Nephron progenitor cell (in vitro differentiated cells): ENCODE data around the gene AGPS.
"Not testable (repeated sequence)": the region's sequence is repeated elsewhere in the genome, so short reads cannot be mapped to it uniquely, and the experiment has no call there.

Experiments used
- DNase-seq: peaks from one replicate; pipeline ENCODE4 v3.0.0; 2021
- H3K27ac Mint-ChIP-seq: 2 replicates; pipeline ENCODE4 v1.8.0; 2021; ENCODE audit warnings: mild to moderate bottlenecking, moderate library complexity, mixed read lengths
- H3K27me3 Mint-ChIP-seq: 2 replicates; pipeline ENCODE4 v1.8.0; 2021; ENCODE audit warnings: mild to moderate bottlenecking, low read depth, mixed read lengths; ENCODE audit not compliant: poor library complexity
- H3K36me3 Mint-ChIP-seq: 2 replicates; pipeline ENCODE4 v1.8.0; 2021; ENCODE audit warnings: low read depth, mixed read lengths
- H3K4me1 Mint-ChIP-seq: 2 replicates; pipeline ENCODE4 v1.8.0; 2021; ENCODE audit warnings: mixed read lengths
- H3K4me3 Mint-ChIP-seq: 2 replicates; pipeline ENCODE4 v1.8.0; 2021; ENCODE audit warnings: mild to moderate bottlenecking, moderate library complexity, mixed read lengths
- H3K9me3 Mint-ChIP-seq: 2 replicates; pipeline ENCODE4 v1.8.0; 2021; ENCODE audit warnings: mild to moderate bottlenecking, moderate library complexity, mixed read lengths
- TF ChIP-seq, protein P1 (sequence below): fragments of 200-600 bp; sonication (generic); IDR thresholded peaks from 2 replicates; pipeline ENCODE4 v1.5.0; 2021; ENCODE audit warnings: antibody characterized with exemption

AGPS gene

DNA sequence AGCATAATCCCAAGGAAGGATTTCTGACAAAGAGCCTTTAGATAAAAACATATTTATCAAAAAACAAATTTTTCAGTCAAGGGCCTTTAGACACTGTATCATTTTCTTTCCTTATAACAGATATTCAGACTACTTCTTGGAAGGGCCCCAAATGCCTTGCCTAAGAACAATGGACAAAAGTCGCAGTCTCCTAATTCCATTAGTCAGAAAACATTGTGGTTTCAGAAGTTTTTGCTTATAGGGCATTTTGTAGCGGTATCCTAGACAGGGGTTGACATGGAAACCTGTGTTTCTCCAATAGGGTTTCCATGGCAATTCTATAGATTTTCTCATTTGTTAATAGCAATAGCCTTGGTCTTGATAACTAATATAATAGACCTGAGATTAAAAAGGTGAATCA, 36.7 kb upstream of the AGPS start:
- no peak overlapping the region for H3K27ac Mint-ChIP-seq
- TF ChIP-seq, protein P1, sequence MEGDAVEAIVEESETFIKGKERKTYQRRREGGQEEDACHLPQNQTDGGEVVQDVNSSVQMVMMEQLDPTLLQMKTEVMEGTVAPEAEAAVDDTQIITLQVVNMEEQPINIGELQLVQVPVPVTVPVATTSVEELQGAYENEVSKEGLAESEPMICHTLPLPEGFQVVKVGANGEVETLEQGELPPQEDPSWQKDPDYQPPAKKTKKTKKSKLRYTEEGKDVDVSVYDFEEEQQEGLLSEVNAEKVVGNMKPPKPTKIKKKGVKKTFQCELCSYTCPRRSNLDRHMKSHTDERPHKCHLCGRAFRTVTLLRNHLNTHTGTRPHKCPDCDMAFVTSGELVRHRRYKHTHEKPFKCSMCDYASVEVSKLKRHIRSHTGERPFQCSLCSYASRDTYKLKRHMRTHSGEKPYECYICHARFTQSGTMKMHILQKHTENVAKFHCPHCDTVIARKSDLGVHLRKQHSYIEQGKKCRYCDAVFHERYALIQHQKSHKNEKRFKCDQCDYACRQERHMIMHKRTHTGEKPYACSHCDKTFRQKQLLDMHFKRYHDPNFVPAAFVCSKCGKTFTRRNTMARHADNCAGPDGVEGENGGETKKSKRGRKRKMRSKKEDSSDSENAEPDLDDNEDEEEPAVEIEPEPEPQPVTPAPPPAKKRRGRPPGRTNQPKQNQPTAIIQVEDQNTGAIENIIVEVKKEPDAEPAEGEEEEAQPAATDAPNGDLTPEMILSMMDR, result no peak
- H3K9me3 Mint-ChIP-seq, result no peaks in the 10 kb centered on the region
- no peak for DNase-seq
- peaks cover 10% of the 10 kb centered on the region for H3K36me3 Mint-ChIP-seq
- H3K27me3 Mint-ChIP-seq, result no peaks in the 10 kb centered on the region
- no peak overlapping the region for H3K4me3 Mint-ChIP-seq
- peaks cover 19% of the 10 kb centered on the region for H3K4me1 Mint-ChIP-seq

DNA sequence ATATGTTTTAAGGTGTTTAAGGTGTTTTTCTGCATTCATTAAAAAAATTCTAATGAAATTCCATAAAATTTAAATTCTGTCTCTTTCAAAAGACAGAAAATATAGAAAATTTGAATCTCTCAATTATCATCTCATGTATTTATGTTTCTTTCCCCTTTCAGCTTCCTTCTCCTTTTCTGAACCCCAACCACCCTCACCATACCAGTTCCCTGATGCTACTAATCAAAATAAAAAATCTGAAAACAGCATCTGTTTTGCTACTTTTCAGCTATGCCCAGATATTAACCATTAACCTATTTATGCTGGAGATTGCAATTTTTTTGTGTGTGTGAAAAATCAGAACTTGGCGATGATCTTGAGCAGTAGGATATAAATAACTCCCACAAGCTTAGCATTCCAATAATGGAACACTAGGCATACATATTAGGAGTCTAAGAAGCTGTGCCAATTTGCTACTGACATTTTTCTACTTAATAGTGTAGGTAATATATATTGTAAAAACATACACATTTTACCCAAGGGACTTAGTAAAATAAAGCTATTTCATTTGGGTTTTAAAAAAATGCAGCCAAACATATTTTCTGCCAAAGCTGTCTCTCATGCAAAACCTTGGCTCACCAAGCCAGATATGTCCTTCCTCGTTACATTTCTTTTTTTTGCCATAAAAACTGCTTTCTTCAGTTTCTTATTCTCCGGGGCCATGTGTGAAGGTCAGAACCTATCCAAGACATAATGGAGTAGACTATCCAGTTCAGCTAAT, 32.6 kb upstream of the AGPS start:
- Mint-ChIP-seq H3K36me3 (peaks cover 5% of the 10 kb centered on the region), H3K27ac (no peak overlapping the region), H3K4me3 (no peak overlapping the region), H3K27me3 (peaks cover 1% of the 10 kb centered on the region), H3K9me3 (no peaks in the 10 kb centered on the region), H3K4me1 (peaks cover 19% of the 10 kb centered on the region)
- TF ChIP-seq, protein P1, result no peak
- no peak for DNase-seq

DNA sequence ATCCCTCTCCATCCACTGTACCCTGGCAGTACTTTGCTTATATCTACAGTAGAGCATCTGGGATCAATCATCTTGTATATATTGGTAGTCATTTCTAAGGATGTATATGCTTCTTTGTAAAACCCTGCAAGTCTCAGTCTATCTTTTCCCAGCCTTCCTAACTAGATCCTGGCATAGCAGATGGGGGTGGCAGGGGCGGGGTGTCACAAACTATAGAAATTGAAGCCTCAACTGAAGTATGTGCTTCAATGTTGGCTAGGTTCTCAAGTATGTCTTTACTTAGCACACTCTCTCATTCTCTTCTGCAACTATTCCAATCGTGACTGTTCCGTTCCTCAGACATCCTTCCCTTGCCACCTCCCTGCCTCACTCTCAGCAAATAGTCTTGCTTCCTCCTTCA, 30.1 kb upstream of the AGPS start:
- H3K27ac Mint-ChIP-seq, result no peak overlapping the region
- H3K4me3 Mint-ChIP-seq, result no peak overlapping the region
- H3K27me3 Mint-ChIP-seq, result peaks cover 2% of the 10 kb centered on the region
- DNase-seq, result no peak
- H3K4me1 Mint-ChIP-seq, result peaks cover 10% of the 10 kb centered on the region
- H3K36me3 Mint-ChIP-seq, result no peaks in the 10 kb centered on the region
- H3K9me3 Mint-ChIP-seq, result no peaks in the 10 kb centered on the region
- TF ChIP-seq, protein P1, result no peak

DNA sequence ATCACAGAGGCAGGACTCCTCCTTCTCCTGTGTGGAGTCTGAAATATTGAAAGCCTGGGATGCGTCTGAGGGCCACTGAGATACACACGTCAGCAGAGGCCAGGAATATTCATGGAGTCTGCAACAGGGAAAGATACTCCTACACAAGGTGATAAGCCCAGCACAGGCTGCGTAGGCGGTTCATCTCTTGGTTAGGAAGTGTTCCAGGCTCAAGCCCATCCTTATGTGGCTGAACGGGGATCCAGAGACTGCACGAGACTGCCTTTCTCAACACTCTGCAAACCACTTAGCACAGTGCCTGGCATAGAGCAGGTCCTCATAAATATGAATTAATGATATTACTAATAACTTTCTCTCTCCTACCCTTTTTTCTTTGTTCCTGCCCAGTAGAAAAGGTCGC, 29.2 kb upstream of the AGPS start:
- Mint-ChIP-seq H3K4me1 (peaks cover 2% of the 10 kb centered on the region), H3K27ac (no peak overlapping the region), H3K9me3 (peaks cover 7% of the 10 kb centered on the region), H3K4me3 (no peak overlapping the region), H3K36me3 (peaks cover 6% of the 10 kb centered on the region), H3K27me3 (peaks cover 2% of the 10 kb centered on the region)
- DNase-seq, result no peak
- TF ChIP-seq, protein P1, result no peak

DNA sequence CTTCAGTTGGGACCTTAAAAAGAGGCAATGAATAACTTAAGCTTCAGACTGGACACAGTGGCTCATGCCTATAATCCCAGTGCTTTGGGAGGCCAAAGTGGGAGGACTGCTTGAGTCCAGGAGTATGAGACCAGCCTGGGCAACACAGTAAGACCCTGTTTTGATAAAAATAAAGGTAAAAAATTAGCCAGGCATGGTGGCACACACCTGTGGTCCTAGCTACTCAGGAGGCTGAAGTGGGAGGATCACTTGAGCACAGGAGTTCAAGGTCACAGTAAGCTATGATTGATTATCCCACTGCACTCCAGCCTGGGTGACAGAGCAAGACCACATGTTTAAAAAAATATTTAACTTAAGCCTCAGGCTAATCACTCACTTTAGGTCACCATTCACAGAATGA, 26.8 kb upstream of the AGPS start:
- H3K27me3 Mint-ChIP-seq, H3K27ac Mint-ChIP-seq, H3K4me1 Mint-ChIP-seq, DNase-seq, H3K4me3 Mint-ChIP-seq: not testable (repeated sequence)
- H3K36me3 Mint-ChIP-seq, result peaks cover 27% of the 10 kb centered on the region
- peaks cover 30% of the 10 kb centered on the region for H3K9me3 Mint-ChIP-seq

DNA sequence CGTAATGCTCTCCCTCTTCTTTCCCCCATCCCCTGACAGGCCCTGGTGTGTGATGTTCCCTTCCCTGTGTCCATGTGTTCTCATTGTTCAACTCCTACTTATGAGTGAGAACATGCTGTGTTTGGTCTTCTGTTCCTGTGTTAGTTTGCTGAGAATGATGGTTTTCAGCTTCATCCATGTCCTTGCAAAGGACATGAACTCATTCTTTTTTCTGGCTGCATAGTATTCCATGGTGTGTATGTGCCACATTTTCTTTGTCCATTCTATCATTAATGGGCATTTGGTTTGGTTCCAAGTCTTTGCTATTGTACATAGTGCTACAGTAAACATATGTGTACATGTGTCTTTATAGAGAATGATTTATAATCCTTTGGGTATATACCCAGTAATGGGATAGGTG, 24.6 kb upstream of the AGPS start:
- H3K4me1 Mint-ChIP-seq, H3K4me3 Mint-ChIP-seq, DNase-seq, H3K27me3 Mint-ChIP-seq, H3K27ac Mint-ChIP-seq: not testable (repeated sequence)
- Mint-ChIP-seq H3K9me3 (peaks cover 53% of the 10 kb centered on the region), H3K36me3 (peaks cover 50% of the 10 kb centered on the region)

DNA sequence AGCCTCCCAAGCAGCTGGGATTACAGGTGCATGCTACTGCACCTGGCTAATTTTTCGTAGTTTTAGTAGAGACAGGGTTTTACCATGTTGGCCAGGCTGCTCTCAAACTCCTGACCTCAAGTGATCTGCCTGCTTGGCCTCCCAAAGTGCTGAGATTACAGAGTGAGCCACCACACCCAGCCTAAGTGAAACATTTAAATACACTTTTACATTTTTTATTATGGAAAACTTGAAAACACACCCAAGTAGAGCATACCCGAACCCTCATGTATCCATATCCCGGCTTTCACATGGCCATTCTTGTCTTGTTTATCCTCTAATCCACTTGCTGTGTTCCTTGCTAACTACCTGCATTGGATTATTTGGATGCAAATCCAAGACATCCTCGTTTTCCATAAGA, 13.2 kb upstream of the AGPS start:
- DNase-seq, result no peak
- peaks cover 2% of the 10 kb centered on the region for H3K27me3 Mint-ChIP-seq
- H3K9me3 Mint-ChIP-seq, result peaks cover 14% of the 10 kb centered on the region
- H3K4me3 Mint-ChIP-seq, result no peak overlapping the region
- TF ChIP-seq, protein P1, result no peak
- H3K4me1 Mint-ChIP-seq, result peaks cover 15% of the 10 kb centered on the region
- peaks cover 45% of the 10 kb centered on the region for H3K36me3 Mint-ChIP-seq
- H3K27ac Mint-ChIP-seq, result no peak overlapping the region
